Measurements from ENCODE around the gene ARL4A. TPM values are rescaled to one million over a fixed set of nuclear protein-coding genes. Genes with fewer than 3 reads are reported as not detected.

The ARL4A gene
- total RNA-seq, 1 donor = 25.3 TPM

DNA sequence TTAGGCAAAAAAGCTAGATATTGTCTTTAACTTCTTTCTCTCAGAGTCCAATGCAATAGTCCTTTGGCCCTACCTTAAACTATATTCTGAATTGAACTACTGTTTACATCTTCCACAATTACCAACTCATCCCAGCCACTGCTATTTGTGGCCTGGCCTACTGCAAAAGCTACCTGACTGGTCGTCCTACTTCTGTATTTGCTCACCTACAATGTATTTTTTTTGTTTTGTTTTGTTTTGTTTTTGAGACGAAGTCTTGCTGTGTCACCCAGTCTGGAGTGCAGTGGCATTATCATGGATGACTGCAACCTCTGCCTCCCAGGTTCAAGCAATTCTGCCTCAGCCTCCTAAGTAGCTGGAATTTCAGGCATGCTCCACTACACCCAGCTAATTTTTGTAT, 51.2 kb downstream of the ARL4A start:
- no peak overlapping the region for H3K27ac ChIP-seq (ENCODE audit: low read depth, low read length)
- no peak for DNase-seq (ENCODE audit: insufficient read length, low spot score, missing footprints)
- H4K20me1 ChIP-seq (ENCODE audit: insufficient read depth, low read length) = no peaks in the 10 kb centered on the region
- no peak overlapping the region for H2AFZ ChIP-seq (ENCODE audit: low read length)
- no peaks in the 10 kb centered on the region for H3K36me3 ChIP-seq (ENCODE audit: insufficient read depth, low read length)
- no peaks in the 10 kb centered on the region for H3K9me3 ChIP-seq (ENCODE audit: low read depth, low read length)
- no peak overlapping the region for H3K4me2 ChIP-seq (ENCODE audit: insufficient read depth, low read length)
- no peaks in the 10 kb centered on the region for H3K27me3 ChIP-seq (ENCODE audit: insufficient read depth, low read length)
- H3K4me3 ChIP-seq (ENCODE audit: insufficient read depth, low read length) = no peak overlapping the region
- no peaks in the 10 kb centered on the region for H3K79me2 ChIP-seq (ENCODE audit: insufficient read depth, low read length)
- peaks cover 5% of the 10 kb centered on the region for H3K4me1 ChIP-seq (ENCODE audit: insufficient read depth, low read length)
- TF ChIP-seq, protein P1, sequence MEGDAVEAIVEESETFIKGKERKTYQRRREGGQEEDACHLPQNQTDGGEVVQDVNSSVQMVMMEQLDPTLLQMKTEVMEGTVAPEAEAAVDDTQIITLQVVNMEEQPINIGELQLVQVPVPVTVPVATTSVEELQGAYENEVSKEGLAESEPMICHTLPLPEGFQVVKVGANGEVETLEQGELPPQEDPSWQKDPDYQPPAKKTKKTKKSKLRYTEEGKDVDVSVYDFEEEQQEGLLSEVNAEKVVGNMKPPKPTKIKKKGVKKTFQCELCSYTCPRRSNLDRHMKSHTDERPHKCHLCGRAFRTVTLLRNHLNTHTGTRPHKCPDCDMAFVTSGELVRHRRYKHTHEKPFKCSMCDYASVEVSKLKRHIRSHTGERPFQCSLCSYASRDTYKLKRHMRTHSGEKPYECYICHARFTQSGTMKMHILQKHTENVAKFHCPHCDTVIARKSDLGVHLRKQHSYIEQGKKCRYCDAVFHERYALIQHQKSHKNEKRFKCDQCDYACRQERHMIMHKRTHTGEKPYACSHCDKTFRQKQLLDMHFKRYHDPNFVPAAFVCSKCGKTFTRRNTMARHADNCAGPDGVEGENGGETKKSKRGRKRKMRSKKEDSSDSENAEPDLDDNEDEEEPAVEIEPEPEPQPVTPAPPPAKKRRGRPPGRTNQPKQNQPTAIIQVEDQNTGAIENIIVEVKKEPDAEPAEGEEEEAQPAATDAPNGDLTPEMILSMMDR (IDR thresholded peaks at IDR 0.05; ENCODE audit: extremely low read depth, low read depth, low read length) = no peak

Small RNA genes within 50 kb of the gene (small RNA-seq; reads per million reads assigned to genes)
- not detected for gene RF00264

Other genes starting within 250 kb of the ARL4A start
- 4.7 TPM in 2 replicates for gene SCIN, start 116.9 kb upstream of the ARL4A start, total RNA-seq

Data from osteoblast (primary cell).